Measurements from ENCODE around the gene RASL10B.

The RASL10B gene

DNA sequence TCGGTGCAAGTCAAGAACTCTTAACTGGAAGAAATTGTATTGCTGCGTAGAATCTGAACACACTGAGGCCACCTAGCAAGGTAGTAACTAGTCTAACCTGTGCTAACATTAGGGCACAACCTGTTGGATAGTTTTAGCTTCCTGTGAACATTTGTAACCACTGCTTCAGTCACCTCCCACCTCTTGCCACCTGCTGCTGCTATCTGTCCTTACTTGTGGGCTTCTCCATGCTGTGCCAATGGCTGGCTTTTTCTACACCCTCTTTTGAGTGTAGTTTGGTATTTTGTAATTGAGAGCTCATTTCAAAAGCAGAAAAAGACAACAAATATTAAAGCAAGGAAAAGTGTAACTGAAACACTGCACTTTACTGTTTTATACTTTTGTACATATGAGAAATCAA, 7.7 kb upstream of the RASL10B start:
- no peak for DNase-seq

DNA sequence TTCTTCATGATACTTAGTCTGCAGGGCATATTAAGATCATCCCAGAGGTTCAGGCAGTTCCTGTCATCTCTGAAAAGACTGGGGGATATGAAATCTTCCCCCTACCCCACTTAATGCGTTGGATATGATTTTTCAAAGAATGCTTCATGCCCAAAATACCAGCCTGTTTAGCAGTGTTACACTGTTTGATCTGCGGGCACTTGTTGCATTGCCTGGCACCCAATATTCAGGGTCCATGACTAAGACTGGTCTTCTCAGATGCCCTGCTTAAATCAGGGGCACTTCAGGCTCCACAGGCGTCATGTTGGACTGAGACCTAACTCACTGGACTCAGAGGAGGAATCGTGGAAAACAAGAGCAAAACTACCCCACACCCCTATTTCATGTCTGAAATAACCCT, 6.4 kb upstream of the RASL10B start:
- no peak for DNase-seq

DNA sequence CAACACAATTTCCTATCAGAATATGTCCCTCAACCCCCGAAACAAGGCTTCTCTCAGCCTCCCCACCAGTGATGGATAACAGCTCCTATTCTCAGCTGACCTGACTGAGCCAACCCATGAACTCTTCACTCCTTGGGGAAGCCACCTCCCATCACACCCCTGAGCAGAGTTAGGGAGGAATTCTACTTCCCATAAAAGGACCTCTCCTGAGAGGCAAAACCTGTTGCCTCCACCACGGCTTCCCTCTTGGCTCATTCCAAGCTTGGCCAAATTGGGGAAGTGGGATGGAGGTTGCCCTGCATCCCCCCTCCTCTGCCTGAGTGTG, 5.7 kb upstream of the RASL10B start:
- DNase-seq, result no peak

DNA sequence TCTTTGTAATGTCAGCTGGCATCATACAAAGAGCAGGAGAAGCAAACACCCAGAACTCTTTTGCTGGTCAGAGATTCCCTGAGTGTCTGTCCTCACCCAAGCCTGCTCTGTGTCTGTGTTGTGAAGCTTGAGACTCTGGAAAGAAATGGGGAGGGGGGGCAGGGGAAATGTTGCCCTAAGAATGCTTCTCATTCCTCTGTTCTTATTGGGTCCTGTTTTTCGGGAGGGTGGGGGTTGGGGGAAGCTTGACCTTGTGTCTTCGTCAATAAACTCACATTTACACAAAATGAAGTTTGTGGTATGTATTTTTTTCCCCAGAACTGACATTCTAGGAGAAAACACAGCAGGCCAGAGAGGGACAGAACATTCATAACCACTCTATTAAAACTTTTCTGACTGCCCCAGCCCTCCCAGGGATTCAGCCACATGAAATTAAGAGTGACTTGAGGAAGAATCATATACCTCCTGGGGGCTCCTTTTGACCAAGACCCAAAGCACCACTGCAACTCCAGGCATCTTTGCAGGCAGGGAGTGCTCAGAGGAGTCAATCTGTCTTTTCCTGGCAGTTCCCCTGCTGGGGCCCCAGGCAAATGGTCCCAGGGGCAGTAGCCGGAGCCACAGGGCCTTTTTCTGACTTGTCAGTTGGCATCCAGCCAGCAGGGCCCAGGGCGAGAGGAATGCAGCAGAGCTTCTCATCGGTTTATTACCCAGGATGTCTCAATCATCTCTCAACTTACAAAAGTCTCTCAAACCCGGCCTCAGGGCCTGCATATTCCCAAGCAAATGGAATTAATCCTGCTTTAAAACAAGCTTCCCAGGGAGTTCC, 5.1 kb upstream of the RASL10B start:
- peak; percentile 94 for DNase-seq

DNA sequence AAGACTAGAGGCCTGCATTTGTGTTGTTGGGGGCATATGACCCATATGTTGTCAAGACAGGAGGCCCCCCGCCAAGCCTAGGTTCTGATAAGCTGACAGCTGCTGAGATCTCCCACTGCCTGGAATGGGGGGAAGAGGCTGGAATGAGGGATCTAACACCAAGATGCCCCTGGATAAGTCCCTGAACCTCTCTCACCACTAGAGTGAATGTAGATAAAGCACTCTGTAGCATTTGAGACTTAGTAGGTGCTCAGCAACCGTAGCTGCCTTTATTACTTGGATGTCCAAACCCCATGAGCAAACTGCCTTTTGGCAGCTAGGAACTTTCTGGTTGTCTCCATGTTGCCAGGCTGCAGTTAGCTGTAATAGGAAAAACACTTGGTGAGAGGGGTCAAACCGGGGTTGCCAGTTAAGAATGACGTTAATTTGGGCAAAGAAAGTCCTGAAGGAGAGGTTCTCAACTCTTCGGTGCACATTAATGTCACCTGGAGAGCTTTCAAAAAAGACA, 4.4 kb upstream of the RASL10B start:
- DNase-seq, result no peak

DNA sequence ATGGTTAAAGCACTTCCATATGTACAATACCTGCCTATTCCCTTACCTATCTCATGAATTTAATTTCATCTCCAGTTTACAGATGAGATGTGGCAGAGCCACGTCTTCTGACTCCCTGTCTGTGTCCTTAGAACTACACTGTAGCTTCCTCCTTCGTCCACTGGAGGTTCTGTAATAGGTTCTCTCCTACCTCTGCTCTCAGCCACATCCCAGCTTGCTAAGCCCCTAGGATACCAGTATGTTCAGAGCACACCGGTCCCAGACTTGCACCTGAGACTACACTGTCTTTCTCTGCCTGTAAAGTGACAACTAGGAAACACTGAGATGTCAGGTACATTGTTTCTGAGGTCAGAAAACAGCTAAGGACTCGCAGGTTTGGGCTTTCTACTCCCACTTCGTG, 3.8 kb upstream of the RASL10B start:
- DNase-seq, result peak; percentile 83

DNA sequence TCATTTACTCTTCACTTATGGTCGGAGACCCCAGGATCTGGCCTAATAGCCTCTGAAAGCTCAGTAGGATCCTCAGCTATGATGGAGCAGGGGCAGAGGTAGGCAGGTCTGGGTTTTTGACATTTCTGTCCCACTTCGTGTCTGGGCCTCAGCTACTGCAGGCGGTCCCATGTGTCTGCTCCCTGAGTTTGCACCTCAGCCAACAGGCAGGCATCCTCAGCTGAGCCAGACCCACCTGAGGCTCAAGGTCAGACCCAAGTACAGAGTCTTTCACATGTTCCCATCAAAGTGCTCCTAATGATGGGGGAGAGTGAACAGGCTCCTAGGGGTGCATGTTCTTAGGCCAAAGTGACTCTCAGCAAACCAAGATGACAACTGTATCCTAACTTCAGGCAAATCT, 2.9 kb upstream of the RASL10B start:
- DNase-seq, result no peak

DNA sequence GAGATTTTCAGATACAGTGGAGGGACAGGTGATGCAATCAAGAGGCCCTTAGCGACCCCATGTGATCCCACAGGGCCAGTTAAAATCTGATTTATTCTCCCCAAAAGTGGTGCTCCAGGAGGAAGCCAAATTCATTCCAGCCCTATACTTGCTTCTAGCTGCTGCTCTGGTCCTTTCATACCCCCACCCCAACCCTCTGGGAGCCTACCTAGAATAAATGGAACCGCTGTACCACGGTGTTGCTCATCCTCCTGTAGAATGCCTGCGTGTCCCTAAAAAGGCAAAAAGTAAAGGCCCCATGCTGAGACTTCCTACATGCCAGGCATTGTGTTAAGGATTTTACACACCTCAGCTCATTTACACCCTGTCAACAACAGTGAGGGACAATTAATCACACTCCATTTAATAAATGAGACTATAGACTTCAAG, 2.0 kb upstream of the RASL10B start:
- DNase-seq, result peak; percentile 74

DNA sequence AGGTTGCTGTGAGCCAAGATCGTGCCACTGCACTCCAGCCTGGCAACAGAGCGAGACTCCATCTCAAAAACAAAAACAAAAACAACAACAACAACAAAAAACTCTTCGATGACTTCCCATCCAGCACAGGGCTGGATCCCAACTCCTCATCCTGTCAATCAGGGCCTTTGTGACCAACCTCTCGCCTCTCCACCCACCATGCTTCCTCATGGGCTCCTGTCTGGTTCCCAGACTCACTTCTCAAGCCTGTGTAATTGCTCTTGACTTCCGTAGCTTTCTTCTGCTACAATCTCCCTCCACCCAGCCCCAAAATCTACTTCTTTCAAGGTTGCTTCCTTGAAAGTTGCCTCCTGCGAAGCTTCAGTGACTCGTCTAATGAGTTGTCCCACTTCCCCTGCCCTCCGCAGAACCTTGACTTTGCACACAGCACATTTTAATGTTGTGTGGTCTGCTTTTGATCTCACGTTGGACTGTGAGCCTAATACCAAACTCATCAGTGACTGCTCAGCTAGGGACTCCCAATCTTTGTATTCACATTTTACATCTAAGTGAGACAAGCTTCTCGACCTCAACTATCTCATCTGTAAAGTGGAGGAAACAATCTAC, 936 bp upstream of the RASL10B start:
- no peak for DNase-seq

DNA sequence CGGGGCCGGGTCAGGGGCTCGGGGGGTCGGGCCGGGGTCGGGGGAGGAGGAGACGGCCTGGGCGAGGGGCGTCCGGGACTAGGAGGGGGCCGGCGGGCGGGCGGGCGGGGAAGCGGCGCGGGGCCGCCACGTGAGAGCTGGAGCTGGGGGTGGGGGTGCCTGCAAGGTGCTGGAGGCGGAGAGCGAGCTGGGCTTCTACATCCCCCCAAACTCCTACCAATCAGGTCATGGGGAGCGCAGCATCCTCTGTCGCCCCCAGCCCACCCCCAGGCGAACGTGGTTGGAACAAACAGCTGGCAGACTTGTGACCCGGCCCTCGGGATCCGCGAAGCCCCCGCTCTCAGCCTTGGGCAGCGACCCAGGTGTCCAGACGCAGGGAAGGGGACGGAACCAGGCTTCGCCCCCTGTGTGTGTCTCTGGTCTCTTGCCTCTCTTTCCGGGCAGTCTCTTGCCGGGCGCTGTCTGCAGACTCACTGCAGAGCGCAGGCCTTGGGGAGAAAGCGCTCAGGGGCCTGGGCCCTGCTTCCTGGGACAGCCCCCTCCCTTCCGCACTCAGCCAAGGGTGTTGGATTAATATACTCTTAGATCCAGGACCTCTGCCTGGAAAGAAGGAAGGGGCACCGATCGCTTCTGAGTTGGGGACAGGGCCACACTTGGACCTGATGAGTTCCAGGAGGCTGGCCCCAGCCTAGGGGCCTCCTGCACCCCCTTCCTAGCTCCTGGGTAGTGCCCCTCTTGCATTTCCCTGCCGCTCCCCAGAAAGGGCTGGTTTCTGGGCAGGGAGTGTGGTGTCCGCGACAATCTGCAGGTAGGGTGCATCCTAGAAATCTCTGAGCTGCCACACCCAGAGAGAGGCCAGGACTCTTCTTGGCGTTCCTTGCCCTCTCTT, 722 bp downstream of the RASL10B start:
- DNase-seq, result peak; percentile 66

DNA sequence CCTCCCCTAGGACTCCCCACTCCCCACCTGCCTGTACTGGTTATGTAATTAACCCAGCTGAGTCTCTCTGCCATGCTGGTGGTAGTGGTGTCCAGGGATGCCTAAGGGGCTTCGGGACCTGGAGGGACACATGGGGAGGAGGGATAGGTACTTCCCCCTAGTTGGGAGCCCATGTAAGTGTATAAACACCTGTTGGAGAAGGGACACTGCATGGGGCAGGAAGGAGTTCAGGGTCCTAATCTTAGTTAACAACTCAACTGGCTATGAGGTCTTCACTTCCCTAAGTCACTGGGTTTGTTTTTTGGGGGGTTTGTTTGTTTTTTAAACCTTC, 1.3 kb downstream of the RASL10B start:
- peak; percentile 40 for DNase-seq

DNA sequence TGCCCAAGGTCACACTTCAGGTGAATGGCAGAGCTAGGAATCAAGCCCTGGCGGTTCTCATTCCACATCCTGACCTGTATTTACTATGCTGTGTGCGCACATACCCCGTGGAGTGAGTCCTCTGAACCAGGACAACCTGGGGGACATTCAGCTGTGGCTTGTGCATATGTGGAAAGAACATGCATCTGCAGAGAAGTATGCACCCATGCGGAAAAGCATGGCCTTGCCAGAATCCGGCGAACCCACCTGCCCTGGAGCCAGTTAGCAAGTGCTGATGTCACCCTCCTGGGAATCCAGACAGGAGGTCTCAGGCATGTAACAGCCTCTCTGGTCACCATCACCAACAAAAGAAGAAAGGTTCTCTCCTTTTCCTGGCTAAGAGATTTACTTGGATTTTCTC, 1.9 kb downstream of the RASL10B start:
- DNase-seq, result peak; percentile 15

DNA sequence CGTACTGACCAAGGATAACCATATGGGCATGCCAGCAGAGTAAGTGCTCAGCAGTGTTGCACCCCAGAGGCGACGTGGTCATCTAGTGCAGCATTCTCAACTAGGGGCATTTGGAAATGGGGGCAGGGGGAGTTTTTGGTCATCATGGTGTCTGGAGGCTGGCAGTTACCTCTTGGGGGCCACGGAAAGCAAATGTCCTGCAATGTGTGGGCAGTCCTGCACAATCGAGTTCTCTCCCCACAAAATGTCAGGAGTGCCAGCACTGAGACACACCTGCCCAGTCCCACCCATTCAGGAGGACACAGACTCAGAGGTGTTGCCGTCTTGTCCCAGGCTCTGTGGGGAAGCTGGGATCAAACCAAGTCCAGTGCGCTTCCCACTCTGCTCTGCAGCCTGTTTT, 3.0 kb downstream of the RASL10B start:
- no peak for DNase-seq

DNA sequence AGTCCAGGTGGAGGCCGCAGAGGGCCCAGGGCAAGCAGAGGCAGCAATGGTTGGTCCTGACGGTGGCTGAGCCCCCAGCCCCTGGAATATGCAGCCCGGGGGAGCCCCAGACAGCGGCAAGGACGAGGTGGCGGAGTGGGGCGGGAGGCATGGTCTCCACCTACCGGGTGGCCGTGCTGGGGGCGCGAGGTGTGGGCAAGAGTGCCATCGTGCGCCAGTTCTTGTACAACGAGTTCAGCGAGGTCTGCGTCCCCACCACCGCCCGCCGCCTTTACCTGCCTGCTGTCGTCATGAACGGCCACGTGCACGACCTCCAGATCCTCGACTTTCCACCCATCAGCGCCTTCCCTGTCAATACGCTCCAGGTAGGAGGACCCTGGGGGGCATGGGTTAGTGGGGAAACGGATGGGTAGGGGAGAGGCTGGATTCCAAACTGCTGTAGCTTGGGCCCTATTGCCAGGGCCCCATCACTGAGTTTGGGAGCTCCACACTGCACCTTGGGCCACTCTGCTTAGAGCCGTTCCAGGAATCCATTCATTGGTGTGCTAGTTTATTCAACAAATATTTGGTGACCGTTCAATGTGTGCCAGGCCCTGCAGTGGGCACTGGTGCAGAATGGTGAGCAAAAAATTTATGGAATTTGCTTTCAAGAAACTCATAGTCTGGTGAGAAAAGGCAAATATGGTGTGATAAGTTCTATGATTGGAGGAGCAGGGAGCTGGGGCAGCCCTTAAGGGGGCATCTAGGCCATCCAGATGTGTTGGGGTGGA, 3.8 kb downstream of the RASL10B start:
- DNase-seq, result no peak

DNA sequence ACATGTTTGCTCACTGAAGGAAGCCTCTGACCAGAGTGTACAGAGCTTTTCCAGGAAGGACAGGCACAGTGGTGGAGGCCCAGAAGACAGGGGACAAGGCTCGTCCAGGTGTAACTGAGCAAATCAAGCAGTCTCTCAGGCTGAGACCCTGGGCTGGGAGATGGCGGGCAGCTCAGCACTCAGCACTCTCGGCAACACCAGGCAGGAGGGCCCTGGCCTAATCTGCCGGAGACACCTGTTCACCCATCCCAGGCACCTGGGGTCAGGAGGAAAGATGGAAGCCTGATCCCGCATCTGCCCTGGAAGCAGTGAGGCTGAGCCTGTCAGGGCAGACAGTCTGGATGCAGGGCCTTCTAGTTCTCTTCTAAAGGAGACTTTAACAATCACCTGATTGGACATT, 4.8 kb downstream of the RASL10B start:
- no peak for DNase-seq

DNA sequence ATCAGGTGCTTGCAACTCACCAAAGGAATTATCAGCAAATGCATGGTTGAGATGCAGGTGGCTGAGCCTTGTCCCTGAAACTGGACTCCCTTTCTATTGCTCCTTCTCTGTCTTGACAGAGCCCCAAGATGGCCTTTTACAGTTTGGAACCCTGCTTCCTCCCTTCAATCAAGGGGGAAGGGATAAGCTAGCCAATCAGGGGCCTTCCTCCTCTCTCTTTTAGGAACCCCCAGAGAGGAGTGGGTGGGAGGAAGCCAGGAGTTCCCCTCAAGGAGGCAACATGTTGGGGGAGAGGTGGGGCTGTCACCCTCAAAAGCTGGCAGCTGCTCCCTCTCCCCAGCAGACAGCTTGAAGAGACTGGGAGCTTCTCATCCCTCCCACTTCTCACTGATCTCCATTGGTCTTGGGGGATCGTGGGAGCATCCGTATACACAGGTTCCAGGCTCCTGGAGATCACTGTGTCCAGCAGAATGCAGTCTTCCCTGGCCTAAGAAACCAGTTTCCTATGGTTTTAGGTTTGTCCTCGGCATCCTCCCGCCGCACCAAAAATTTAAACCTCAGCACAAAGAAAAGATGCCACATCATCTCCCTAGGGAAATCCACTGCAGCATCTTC, 7.2 kb downstream of the RASL10B start:
- DNase-seq, result no peak

DNA sequence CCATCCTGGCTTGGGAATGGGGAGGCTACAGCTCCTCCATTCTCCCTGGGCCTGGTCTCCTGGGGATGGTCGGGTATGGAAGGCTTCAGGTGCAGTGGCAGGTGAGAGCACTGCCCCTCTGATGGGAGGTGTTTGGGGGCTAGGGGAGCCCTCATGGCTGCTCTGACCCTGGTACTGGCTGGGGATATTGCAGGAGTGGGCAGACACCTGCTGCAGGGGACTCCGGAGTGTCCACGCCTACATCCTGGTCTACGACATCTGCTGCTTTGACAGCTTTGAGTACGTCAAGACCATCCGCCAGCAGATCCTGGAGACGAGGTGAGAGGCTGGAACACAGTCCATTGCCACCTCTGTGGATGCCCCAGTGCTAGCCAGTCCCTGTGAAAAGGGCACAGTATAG, 8.8 kb downstream of the RASL10B start:
- no peak for DNase-seq

DNA sequence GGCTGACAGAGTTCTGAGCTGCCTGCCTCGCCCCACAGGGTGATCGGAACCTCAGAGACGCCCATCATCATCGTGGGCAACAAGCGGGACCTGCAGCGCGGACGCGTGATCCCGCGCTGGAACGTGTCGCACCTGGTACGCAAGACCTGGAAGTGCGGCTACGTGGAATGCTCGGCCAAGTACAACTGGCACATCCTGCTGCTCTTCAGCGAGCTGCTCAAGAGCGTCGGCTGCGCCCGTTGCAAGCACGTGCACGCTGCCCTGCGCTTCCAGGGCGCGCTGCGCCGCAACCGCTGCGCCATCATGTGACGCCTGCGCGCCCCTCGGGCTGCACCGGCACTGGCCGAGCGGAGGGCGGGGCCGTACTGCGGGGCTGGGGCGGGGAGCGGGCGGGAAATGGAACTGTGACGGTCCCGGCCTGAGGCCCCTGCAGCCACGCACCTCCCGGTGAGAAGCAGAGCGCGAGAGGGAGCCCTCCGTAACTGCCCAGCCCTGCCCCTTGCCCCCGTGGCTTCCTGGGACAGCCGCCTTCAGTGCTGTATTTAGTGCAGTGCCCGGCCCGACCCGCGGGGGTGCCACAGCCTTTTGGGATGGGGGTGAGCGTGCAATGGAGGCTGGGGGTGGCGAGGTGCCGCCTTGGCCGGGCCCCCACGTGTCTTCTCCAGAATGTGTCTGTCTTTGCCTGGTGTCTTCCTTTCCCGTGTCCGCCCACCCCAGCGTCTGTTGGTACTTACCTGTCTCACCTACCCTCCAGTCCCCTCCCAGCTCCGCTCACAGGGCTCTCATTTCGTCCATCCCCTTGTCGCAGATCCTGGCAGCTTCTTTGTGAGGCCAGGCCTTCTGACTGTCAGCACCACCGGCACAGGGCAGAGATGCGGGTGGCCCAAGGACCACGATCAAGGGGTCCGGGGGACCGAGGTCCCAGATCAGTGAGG, 9.8 kb downstream of the RASL10B start:
- peak; percentile 87 for DNase-seq

DNA sequence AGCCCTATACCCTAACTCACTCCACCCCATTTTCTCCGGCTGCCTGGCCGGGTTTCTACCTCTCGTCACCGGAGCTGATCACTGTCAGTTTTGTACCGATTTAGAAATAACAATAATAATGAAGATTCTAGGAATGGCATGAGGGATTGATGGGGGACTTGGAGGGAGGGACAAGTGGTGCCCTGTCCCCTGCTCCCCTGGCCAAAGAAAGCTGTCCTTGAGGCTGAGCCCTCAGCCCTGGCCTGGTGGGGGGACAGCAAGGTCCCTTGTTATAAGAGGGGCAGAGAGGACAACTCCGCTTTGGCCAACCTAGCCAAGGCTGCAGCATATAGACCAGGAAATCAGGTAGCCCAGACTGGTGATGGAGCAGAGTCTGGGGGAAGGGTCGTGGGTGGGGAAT, 11.1 kb downstream of the RASL10B start:
- no peak for DNase-seq

DNA sequence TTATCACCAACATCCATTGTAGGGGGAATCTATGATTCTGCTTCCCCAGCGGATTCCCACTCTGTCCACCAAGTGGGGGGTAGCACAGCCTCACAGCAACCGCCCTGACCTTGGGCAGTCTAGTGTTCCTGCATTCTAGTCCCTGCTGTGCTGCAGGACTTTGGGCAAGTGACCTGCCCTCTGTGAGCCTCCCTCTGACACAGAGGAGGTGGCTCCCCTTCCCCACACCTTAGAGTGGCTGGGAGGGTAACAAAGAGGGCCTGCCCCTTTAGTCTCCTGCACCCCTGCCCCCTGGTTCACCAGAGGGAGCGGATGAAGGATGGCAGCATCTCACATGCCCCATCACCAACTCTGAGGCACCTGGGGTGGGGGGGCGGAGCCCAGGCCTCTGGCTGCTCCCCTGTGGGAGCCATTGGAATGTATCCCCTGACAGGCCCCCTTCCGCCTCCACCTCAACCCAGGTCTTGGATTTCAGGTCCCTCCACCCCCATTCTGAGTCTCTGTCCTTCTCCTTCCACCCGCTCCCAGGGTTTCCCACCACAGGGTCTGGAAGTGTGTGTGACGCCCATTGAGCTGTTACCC, 11.5 kb downstream of the RASL10B start:
- DNase-seq, result no peak
